CD4-positive, alpha-beta T cell treated with Interferon gamma for 1 hour (primary cell): ENCODE measurements around the gene LRRC75B.
"Not testable (repeated sequence)": the region's sequence is repeated elsewhere in the genome, so short reads cannot be mapped to it uniquely, and the experiment has no call there.

Source experiments
- DNase-seq: peaks from one replicate; pipeline ENCODE4 v3.0.0-alpha.2; 2020

The LRRC75B gene, protein sequence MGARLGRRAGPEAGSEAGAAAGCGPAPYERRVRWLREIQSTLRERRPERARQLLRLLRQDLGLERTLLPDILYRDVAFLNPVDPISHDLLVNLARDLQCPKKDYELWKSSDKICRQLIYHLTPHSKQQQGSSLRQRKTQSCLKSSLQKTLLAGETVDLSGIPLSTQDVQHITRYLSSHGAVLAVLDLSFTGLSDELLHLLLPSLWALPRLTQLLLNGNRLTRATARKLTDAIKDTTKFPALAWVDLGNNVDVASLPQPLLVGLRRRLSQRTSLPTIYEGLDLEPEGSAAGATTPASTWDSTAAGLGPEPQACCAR

DNA sequence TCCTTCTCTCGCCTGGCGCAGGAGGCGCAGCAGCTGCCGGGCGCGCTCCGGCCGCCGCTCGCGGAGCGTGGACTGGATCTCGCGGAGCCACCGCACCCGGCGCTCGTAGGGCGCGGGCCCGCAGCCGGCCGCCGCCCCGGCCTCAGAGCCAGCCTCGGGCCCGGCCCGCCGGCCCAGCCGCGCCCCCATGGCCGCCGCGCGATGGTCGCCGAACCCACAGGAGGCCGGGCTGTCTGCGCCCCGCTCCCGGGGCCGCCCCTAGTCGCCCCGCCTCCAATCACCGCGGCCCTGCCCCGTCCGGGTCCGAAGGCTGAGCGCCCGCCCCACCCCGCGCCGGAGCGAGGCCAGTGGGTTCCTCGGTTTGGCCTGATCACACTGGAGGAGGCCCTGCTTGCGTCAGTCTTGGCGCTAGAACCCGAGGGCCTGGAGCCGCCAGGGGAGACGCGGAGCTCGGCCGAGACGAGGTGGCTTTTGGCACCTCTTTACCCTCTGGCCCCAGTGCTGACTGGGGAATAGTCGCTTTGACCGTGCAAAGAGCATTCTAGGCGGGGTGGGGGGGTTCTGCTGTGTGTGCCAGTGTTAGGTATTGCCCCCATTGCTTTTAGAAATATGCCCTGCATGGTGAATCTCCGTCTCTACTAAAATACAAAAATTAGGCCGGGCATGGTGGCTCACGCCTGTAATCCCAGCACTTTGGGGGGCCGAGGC is at the start of gene LRRC75B:
LRRC75B (minus strand) TSS at position 223 of the 708 bp plus-strand sequence; CDS start at position 189, 34 bp downstream.
- DNase-seq, result peak; percentile 35

DNA sequence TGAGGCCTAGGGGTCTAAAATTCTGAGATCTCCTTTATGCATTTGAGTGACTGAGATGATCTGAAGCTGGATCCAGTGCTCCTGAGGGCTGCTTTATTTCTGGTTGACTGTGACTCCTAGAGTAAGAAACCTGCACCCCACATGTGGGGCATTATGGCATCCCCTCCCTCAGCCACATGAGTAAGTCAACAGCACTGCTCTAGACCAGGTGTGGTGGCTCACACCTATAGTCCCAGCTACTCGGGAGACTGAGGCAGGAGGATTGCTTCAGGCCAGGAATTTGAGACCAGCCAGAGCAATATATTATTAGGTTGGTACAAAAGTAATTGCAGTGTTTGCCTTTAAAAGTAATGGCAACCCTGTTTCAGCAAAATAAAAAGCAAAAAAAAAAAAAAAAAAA is 49.4 kb upstream of the LRRC75B start:
- not testable (repeated sequence) for DNase-seq

DNA sequence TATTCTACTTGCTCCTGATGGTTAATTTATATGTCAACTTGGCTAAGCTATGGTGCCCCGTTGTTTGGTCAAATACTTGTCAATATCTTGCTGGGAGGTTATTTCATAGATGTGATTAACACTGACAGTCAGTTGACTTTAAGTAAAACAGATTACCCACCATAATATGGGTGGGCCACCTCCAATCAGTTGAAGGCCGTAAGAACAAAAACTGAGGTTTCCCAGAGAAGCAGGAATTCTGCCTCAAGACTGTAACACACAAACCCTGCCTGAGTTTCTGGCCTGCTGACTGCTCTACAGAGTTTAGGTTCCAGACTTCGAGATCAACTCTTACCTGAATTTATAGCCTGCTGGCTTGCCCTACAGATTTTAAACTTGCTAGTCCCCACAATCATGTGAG is 43.6 kb upstream of the LRRC75B start:
- not testable (repeated sequence) for DNase-seq

DNA sequence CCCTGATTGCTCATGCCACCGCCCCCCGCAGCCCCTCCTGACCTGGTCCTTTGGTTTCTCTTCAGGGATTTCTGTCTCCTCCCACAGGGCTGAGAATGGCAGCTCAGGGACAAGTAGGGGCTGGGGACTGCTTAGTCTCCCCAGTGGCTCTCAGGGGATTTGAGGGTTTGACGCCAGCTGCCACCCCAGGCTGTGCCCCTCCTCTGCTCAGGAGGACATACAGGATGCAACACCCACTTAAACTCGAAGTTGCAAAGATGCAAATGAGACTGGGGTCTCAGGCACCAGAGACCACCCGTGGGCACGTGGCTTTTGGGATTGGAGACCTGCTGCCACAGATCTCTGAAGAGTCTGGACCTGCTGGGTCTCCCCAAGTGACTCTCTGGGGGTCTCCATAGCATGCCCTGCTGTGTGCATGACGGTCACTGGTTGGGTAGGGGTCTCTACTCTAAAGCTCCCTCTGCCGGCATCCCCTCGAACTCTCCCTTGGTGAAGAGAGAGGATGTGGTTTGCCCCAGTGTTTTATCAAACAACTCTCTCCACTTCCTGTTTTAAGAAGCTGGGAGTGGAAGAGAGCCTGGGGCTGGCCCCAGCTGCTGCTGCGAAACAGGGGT is 42.0 kb upstream of the LRRC75B start:
- DNase-seq, result not testable (repeated sequence)

DNA sequence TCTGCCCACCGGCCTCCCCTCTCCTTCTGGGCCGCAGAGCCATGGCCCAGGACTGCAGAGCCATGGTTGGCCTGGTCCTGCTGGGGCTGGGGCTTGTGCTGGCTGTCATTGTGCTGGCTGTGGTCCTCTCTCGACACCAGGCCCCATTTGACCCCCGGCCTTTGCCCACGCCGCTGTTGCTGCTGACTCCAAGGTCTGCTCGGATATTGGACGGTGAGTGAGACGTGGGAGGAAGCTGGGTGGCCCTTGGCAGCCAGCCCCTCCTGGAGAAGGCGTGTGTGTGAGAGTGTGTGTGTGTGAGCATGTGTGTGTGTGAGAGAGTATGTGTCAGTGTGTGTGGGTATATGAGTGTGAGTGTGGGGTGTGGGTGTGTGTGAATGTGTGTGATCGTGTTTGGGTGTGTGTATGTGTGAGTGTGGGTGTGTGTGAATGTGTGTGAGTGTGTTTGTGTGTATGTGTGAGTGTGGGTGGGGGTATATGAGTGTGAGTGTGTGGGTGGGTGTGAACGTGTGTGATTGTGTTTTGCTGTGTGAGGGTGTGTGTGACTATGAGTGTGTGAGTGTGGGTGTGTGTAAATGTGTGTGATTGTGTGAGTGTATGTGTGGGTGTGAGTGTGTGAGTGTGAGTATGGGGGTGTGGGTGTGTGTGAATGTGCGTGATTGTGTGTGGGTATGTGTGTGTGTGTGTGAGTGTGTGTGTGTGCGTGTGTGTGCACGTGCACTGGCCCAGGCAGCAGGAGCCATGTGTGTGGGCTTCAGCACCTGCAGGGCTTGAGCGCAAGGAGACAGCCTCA is 40.6 kb upstream of the LRRC75B start:
- not testable (repeated sequence) for DNase-seq

DNA sequence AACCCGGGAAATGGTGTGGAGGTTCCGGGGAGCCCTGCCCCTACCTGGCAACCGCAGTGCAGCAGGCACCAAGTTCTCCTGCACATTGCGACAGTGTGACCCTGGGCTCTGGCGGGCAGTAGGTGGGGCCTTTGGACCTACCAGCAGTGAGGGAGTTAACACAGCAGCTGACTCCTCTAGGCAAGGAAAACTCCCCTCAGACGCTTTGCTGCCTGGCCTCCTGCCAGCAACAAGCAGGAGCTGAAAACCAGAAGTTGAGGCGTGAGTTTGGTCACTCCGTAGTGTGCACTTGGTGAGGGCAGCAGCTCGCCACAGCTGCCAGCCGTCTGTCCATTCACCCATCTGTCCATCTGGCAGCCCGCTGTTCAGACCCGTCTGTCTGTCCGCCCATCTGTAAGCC is 39.8 kb upstream of the LRRC75B start:
- DNase-seq, result not testable (repeated sequence)

DNA sequence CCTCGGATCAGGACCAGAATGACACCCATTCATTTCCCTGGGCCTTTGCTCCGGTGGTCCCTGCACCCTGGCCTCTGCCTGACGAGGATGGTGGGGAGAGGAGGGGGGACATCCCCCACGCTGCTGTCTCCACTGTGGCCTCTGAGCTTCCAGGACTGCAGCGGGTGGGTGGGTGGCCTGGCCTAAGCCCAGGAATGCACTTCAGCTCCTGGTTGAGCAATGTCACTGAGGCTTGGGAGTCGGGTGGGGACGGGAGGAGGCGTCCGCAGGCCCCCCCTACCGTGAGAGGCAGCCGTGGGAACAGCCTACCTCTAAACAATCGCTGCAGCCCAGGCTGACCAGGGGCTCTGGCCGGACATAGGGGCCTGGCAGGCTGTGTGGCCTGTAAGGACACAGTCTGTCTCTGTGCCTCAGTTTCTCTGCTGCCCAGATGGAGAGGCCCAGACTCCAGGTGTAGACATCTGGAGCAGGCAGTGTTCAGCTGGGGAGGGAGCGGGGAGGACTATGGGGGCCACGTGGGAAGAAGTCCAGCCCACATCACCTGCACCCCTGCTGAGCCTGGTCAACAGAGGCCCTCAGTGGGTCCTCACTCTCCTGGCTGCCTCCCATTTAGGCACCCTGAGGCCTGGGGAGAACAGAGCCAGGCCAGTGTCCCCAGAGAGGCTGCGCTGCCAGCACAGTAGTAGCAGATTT is 38.7 kb upstream of the LRRC75B start:
- not testable (repeated sequence) for DNase-seq

DNA sequence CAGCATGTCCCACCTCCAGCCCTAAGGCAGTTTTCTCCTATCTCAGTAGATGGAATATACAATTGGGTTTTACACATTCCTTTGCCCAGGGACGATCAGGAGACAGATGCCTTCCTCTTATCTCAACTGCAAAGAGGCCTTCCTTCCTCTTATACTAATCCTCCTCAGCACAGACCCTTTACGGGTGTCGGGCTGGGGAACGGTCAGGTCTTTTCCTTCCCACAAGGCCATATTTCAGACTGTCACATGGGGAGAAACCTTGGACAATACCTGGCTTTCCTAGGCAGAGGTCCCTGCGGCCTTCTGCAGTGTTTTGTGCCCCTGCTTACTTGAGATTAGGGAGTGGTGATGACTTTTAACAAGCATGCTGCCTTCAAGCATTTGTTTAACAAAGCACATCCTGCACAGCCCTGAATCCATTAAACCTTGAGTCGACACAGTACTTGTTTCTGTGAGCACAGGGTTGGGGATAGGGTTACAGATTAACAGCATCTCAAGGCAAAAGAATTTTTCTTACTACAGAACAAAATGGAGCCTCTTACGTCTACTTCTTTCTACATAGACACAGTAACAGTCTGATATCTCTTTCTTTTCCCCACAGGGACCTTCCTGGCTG is 38.0 kb upstream of the LRRC75B start:
- DNase-seq, result not testable (repeated sequence)

DNA sequence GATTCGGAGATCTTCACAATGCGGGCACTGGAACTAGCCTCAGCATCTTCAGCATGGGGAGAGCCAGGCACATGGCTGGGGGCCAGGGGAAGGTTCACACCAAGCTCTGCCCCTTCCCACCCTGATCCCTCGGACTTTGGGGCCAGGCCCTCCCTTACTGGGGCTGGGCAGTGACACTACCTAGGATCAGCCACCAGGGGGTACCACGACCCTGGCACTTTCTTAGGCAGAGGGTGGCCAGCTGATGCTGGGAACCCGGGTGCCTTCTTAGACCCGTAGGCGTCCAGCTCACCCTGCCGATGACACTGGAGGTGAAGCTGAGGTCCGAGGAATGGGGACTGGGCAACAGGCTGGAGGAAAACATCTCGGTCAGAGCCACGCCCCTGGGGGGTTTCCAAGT is 36.2 kb upstream of the LRRC75B start:
- not testable (repeated sequence) for DNase-seq

DNA sequence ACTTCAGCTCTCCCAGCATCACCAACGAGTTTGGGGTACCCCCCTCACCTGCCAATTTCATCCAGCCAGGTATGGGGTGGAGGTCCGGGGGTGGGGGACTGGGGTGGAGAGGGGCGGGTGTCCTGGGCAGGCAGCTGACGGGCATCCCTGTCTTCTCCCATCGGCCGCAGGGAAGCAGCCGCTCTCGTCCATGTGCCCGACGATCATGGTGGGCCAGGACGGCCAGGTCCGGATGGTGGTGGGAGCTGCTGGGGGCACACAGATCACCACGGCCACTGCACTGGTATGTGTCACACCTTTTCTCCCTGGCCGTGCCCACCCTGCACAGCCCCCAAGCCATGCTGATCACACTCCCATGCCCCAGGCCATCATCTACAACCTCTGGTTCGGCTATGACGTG is 35.0 kb upstream of the LRRC75B start:
- DNase-seq, result not testable (repeated sequence)

DNA sequence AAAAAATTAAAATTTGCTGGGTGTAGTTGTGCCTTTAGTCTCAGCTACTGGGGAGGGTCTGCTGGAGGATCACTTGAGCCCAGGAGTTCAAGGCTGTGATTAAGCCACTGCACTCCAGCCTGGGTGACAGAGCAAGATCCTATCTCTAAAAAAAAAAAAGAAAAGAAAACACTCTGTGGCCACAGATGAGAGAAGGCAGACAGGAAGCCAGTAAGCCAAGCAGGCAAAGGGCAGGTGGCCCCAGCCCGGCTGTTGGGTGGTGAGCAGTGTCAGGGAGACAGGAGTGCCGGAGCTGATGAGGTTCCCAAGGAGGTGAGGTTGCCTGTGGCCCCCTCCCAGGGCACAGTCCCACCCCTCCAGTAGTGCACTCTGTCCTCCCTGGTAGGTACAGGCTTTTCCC is 29.7 kb upstream of the LRRC75B start:
- not testable (repeated sequence) for DNase-seq

DNA sequence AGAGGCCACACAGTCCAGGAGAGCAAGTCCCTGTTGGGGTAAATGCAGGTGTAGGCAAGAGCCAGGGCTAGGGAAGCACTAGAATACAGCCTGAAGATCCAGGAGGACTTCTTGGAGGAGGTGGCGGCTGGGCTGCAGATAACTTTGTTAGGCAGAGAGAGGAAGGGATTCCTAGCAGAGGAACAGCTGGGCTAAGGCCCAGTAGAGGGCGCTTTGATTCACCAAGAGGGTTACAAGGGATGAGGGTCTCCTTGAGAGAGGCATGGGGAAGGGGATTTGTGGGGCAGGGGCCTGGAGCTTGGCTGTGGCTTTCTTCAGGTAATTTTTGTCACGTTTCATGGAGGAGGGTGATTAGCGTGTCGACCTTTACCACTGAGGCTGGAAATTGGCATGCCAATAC is 28.4 kb upstream of the LRRC75B start:
- not testable (repeated sequence) for DNase-seq

DNA sequence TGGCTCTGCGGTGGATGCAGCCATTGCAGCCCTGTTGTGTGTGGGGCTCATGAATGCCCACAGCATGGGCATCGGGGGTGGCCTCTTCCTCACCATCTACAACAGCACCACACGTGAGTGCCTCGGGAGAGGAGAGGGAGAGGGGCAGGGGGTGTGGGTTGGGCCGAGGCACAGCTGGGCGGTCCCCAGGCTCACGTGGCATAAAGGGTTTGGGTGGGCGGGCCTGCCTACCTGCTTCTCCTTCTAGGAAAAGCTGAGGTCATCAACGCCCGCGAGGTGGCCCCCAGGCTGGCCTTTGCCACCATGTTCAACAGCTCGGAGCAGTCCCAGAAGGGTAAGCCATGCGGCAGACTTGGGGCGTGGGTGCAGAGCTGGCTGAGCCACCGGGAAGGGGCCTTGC is 21.9 kb upstream of the LRRC75B start:
- not testable (repeated sequence) for DNase-seq

DNA sequence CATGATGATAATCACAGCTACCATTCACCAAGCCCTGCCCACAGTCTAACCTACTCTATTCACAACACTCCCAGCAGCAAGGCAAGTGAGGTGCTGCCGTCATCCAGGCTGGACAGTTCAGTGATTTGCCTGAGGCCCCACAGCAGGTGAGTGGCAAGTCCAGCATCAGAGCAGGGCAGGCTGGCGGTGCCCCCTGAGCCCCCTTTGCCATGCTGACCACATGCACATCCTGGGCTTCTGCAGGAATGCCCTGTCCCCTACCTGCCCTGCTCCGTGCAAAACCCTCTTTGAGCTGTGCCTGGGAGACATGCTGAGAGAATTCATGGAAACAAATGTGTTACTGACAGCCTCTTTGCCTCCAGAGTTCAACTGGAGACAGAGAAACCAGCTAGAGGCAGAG is 17.0 kb upstream of the LRRC75B start:
- DNase-seq, result not testable (repeated sequence)

DNA sequence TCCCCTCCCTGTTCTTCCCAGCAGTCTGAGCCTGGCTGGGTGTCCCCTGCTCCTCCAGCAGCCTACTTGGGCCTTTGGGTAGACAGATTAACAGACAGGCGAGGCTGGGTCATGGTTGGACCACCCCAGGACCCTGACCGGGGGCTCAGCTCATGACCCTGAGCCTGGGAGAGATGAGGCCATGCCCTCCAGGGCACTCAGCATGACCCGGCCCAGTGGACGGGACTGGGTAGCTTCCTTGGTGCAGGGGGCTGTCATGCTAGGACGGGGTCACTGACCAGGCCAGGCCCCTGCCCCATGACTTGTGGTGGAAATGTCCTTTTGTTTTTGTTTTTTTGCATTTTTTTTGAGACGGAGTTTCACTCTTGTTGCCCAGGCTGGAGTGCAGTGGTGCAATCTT is 15.5 kb upstream of the LRRC75B start:
- not testable (repeated sequence) for DNase-seq

DNA sequence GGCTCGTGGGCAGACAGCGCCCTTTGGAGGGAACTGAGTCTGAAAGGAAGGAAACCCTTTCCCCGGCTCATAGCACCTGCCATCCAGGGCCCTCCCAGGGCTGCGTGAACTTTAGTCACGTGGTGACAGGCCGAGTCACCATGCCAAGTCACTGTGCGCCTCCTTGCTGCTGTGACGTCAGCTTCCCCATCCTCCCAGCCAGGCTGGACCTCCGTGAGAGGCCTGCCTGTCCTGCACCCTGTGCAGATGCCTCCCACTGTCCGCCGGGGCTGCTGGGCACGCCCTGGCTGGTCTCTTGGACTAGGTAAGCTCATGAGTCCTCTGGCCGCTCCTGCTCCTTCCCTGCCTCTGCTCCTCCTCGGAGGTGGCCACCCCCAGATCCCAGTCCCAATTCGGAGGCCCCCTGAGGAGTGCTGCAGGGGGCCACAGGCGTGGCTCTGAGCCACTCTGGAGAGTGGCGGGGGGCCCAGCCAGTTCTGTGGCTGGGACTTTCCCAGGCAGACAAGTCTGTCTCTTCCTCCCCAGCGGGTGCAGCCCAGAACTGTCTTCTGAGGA is 14.6 kb upstream of the LRRC75B start:
- DNase-seq, result peak; percentile 75

DNA sequence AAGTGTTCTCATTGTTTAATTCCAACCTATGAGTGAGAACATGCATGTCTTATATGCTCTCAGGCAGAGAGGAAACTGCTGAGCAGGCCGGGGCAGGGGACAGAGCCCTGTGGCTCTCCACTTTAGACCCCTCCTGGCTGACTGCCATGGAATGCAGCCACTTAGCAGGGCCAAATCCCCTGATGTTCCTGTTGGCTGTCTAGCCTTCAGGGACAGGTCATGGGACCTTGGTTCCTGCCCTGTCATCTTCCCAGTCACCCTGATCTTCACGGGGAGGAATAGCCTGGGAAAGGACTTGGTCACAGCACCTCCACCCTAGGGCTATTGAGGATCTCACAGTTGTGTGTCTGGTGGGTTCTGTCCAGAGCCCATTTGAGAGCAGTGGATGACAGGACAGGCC is 13.5 kb upstream of the LRRC75B start:
- not testable (repeated sequence) for DNase-seq

DNA sequence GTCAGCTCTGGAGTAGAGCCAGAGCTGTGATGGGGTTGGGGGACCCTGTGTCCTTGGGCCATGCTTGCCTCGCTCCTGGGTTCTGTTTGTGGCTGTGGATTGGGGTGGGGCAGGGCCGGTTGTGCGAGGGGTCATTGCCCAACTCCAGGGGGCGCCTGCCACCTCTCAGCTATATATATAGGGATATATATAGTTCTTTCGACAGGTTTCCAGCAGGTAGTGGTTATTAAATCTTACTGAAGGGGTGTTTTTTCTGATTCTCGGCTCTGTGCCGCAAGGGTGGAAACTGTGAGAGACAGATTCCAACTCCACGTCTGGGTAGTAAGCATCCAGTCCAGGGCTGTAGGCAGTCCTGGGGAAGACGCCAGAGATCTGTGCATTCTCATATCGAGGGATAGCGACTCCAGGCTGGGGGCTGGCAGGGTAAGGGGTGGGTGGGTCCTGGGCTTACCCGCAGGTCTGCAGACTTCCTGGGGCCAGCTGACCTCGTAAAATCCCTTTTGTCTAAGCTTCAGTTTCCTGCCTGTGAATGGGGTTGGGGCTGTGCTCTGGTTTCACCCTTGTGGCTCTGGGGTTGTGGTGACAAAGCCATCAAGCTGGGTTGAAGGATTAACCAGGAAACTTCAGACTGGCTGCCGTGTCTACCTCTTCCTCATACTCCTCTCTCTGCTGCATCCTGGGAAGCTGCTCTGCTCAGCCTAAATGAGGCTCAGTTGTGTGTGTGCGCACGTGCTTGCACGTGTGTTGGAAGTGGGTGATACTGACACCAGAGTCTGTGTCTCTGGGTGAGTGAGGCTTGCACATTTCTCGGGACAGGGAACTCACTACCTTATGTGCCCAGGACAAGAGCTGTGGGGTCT is 11.1 kb upstream of the LRRC75B start:
- not testable (repeated sequence) for DNase-seq

DNA sequence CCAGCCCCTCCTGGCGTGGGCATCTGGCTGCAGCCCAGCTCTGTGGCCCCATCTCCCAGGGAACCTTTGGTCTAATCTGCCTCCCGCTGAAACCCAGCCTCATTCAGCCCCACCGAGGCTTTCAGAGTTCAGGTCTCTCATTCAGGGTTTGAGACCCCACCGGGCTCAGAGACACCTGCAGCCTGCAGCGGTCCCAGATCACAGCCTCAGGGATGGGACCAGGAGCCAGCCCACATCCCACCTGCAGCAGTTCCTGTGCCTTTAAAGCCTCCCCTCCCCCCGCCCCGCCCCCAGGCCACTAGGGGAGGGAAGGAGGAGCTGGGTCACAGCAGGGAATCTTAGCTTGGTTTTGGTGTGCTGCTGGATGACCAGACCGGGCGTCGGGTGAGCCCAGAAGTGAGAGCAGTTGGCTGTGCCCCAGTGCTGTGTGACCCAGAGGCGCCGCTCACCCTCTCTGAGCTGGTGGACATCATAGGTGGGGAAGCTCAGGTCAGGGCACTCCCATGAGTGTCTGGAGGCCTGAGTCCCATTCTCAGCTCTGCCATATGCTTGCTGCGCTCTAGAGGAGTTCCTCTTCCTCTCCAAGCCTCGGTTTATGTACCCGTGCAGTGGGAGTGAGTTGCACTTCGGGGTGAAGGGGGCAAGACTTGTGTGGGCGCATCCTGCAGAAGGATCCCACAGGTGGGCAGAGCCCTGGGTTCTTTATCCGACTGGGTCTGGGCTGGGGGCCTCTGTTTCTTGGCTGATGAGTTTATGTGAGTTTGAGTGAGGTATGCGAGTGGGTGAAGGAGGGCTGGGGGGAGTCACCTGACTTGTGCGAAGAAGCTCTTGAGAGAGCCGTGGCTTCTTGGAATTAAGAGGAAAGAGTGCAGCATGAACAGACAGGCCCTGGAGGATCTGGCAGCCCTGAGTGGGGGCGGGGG is 10.2 kb upstream of the LRRC75B start, which contains the start of gene GGT1:
GGT1 (plus strand) TSS at position 347 of the 923 bp plus-strand sequence. CDS start 7,889 bp downstream, outside the sequence.
- DNase-seq, result not testable (repeated sequence)
